GM18858 (cell line): ENCODE measurements around the gene RNU1-3.
"Not testable (repeated sequence)": the region's sequence is repeated elsewhere in the genome, so short reads cannot be mapped to it uniquely, and the experiment has no call there.

Experiments
- ATAC-seq: cut with Tn5 transposase; IDR thresholded peaks from one replicate; pipeline ENCODE4 v1.9.1; 2021; ENCODE audit not compliant: unreplicated experiment

RNU1-3 gene

DNA sequence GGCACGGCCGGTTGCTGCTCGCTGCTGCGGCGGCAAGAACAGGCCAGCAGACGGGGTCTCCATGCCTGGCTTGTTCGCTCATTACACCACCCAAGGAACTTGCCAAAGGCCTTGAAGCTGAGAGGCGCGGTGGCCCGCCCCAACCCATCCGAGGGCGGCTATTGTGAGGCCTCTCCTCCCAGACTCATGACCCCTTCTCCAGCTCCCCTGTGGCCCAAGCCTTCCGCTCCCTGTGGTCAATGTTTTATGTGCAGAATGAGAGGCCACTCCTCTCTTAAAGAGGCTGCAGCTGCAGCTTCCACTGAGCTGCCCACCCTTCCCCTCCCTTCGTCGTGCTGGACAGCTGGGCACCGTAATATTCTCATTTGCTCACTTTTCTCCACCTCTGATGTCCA, 27.6 kb upstream of the RNU1-3 start:
- ATAC-seq = not testable (repeated sequence)

DNA sequence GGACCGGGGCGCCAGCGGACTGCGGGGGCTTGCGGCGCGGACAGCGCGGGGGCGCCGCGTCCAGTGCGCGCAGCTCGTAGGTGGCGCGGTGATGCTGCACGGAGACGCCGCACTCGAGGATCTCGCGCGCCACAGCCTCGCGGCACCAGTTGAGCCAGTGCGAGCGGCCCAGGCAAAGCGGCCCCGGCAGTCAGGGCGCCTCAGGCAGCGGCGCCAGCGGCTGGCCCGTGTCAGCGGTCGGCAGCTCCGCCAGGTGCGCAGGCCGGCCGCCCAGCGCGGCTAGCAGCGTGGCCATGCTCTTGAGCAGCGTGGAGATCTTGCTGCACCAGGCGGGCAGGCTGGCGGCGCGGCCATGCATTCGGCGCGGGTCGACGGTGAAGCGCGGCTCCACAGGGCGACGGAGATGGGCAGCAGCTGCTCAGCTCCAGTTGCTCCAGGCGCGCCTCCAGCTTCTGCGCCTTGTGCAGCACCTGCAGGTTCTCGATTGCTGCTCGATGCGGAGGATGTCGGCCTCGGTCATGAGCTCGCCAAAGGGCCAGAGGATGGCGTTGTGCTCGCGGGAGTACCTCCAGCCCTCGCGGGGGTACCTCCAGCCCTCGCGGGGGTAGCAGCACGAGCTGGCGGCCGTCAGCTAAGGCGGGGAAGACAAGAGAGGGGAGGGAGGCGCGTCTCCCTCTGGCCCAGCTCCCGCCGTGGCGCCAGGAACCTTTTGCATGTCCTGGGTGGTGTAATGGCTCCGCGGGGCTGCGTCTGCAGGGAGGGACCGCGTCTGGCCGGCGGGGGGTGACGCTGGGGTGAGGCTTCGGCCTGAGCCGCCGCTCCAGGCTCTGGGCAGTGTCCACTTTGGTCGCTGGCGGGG, 26.9 kb upstream of the RNU1-3 start:
- not testable (repeated sequence) for ATAC-seq

DNA sequence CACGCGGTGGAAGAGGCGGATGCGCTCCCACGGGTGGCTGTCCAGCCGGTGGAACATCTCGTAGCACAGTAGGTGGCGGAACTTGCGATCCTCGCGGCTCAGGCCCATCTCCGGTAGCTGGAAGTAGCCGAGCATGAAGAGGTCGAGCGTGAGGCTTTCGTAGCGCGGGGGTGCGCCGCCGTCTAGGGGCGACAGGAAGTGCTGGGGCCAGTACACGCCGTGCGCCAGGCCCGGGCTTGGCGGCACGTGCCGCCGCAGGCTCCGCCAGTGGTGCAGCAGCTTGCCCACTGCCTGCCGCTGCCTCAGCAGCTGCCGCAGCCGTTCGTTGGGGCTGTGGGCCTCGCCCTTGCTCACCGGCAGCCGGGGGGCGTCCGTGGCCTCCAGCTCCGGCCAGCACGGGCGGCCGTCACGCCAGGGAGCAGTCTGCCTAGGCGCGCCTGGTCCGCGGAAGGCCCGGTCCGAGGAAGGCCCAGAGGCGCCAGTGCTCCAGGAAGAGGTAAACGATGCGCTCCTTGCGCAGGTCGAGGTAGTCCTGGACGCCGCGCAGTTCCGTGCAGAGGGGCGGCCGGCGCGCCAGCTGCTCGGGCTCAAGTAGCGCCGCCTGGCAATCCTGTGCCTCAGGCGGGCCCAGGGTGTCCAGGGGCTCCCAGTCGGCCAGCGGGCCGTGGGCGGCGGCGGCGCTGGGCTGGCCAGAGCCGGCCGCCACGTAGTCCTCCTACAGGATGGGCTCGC, 26.1 kb upstream of the RNU1-3 start:
- not testable (repeated sequence) for ATAC-seq

- not testable (repeated sequence) for ATAC-seq
These were observed 25.5 kb upstream of the RNU1-3 start for GRCh38 chr1:16692283-16692682.

GRCh38 chr1:16690971-16691682, 24.4 kb upstream of the RNU1-3 start:
- ATAC-seq = not testable (repeated sequence)

DNA sequence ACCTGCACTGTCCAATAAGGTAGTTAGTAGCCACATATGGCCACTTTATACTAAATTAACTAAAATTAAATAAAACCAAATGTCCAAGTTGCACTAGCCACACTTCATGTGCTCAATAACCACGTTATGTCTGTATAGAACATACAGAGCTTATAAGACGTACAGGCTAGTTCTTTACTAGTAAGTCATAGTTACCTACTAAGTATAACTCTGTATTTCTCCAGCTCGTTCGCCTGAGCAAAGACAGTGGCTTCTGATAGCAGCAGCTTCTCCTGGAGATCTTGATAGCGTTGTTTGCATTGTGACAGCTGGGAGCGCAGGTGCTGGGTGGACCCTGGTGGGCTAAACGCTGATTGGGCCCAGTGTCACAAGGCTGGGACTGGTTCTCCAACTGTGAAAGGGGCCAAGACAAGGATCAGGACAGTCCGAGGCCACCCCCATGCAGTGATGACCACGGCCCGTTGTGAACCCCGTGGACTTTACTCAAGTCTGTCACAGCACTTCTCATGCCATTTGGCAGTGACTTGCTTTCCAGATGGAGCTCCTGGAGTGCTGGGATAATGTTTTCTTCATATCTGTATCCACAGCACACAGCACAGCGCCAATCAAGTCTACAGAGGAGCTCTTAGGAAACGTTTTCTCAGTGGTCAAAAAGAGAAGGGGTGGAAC, 20.5 kb upstream of the RNU1-3 start:
- ATAC-seq = not testable (repeated sequence)

DNA sequence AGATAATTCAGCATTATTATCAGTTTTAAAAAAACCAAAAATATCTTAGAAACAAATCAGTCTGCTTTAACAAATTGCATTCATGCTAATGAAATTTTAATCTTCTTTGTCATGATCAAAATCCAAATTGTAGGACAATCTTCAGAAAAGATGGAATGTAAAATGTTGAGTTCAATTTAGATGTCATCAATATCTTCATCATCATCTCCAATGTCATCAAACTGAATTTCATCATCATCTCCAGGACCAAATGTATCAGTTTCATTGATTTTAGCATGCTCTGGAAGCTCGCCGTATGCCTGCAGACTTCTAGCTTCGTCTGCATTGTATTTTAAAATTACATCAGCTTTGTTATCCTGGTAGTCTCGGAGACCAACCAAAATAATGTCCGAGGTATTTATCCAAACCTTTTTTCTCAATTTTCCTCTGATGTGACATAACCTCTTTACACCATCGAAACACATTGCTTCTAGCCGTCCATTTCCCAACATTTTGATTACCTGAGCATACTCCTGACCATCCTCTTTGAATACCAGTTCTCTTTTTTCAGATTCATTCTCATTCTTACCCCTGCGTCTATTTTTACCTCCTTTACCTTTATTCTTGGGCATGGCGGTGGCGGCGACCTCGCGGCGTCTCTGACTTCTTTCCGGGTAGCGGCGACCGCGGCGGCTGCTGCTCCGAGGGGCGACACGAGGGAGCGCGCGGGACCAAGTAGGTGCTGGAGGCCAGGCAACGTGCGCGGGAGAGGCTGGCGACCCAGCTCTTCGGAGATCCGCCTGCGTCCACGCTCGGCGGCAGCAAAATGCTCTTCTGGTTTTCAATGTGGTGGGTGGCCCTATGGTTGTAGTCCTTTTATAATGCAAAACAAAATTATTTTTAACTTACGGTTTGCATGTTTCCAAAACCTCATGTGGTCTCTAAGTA, 19.0 kb upstream of the RNU1-3 start:
- ATAC-seq = not testable (repeated sequence)

DNA sequence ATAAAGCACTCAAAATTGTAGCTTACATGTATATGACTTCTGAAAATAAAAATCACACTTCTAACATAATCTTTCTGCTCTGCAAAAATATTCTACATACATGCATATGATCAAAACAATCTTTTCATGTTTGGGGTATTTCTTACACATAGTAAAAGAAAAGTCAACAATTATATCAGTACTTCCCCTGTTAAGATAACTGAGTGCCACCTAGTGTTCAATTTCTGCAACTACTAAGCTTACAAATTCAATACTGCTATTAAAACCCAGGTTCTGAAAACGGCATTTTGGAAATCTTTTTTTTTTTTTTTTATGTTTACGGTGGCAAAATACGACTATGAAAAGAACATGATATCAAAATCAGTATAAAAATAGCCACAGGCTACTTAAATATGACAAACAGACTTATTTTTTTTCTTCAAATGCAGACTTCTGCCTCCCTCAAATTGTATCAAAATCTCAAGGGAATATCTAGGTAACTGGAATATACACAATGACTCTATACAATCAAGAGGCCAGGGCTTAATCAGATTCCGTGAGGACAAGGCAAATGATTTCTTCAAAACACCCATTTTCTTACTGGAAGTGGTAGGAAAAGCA, 18.1 kb upstream of the RNU1-3 start:
- ATAC-seq = peak; percentile 63

DNA sequence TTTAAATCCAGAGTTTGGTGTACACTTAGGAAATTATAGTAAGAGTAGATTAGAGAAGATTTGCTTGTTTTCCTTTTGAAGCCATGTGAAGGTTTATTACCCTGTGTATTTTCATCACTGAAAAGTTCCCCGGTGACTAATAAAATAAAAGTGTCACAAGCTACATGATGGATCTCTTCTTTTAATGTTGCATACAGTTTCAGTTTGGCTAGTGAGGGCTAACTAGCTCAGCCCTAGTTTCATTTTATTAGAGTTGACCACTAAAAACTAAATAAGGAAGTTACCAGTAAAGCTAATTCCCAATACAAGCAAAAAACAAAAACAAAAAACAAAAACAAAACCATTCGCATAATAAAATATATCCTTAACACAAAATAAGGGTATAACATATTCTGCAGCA, 17.4 kb upstream of the RNU1-3 start:
- ATAC-seq = not testable (repeated sequence)

DNA sequence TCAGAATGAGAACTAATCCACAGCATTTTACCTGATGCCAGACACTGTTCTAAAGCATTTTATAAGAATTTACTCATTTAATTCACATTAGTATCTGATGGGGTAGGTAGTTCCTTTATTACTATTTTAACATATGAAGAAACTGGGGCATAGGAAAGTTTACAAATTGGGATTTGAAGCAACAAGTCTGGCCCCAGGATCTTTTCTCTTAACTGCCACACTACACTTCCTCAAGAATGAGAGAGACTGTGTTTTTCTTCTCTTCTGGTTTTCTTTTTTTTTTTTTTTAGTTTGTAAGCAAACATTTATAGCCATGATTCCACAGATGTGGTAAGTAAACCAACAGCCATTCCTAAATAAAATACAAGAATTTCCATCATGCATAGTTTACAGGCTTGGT, 16.1 kb upstream of the RNU1-3 start:
- ATAC-seq = not testable (repeated sequence)

DNA sequence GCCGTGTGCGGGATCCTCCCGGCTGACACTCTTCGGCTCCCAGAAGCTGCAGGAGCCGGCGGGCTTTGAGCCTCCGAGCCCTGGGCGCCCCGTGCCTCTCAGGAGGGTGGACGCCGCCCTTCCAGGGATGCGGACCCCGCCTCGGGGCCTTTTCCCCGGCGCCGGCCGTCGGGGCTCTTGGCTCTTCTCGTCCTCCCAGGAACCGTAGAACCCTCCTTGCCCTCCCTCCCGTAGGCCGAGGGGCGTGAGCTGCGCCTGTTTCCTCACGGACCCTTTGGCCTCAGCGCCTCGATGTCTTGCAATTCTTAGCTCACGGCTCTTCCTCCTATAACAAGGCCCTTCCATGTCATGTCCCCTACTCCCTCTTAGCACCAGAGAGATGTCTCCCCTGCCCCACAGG, 13.6 kb upstream of the RNU1-3 start:
- ATAC-seq = not testable (repeated sequence)

DNA sequence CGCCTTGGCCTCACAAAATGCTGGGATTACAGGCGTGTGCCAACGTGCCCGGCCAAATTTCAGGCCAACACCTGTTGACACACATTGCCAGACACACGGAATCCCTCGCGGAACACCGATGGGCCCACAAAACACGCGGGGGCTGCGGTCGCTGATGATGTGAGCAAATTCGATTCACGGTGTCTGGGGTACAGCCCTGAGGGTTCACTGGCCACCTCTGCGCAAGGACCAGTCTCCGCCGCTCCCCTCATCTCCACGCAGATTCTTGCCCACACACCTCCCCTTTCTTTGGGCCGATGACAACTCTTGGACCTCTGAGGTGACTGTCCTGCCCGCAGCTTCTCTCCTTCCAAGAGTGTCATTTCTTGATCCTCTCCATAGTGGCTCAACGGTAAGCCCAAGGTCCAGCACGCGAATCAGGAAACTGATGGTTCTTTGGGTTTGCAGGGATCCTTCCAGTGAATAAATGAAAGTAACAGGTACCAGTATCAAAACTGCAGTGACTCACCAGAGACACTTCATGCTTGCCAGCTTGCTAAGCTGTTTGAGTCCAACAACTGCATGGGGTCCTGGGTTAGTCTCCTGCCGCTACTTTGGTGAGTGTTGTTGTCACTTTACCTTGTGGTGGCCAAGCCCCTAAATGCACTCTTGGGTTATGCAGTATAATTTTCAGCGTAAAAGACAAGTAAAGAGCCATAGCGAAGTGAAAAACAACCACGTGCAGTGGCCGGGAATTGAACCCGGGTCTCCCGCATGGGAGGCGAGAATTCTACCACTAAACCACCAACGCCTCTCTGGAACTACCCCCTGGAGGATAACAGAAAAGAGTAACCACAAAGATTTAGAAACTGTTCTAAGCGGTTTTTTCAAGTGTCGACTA, 11.0 kb upstream of the RNU1-3 start:
- no peak for ATAC-seq

DNA sequence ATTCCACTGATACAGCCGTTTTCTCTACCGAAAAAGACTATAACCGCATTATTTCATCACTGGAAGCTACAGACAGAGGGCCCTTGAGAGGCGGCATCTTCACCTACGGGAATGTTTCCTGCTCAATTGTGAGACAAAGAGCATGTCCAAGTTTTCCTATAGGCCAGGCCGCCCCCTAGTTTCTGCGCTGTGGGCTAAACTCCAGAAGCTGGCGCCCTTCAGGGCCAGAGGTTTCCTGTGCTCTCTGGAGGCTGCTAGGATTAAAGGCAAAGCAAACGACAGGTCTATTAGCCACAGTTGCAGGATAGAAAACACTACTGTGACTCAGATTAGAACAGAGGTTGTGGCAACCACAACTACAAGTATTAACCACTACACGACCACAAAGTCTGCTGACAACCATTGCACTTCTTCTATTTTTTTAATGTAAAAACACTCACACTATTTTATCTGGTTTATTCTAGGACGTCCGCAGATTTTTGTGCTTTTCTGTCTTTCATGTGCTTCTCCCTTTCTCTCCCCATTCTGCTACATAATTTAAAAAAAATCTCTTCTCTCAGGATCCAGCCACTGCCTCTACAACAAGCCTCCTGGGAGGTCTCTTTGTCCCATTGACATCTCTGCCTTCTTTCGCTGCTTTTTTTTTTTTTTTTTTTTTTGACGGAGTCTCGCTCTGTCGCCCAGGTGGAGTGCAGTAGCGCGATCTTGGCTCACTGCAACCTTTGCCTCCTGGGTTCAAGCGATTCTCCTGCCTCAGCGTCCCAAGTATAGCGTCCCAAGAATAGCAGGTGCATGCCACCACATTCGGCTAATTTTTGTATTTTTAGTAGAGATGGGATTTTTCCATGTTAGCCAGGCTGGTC, 10.1 kb upstream of the RNU1-3 start:
- not testable (repeated sequence) for ATAC-seq

DNA sequence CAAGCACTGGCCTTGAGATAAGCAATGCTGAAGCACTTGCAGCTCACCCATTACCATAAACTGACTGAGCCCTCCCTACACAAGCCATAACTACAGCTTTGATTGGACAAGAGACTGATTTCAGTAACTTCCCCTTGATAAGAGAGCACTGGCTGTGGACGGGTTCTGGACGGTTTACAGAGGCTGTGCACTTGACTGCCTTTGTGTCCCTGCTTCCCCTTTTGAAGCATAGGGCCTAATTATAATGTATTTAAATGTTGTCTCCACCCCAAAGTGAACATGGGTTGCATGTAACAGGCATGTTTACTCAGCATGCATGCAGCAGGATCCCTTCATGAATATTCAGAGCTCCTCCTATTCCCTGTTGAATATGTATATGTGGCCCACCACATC, 8.4 kb upstream of the RNU1-3 start:
- not testable (repeated sequence) for ATAC-seq

GRCh38 chr1:16673976-16674375, 7.2 kb upstream of the RNU1-3 start:
- not testable (repeated sequence) for ATAC-seq

- ATAC-seq = not testable (repeated sequence)
These were observed 912 bp downstream of the RNU1-3 start for GRCh38 chr1:16665836-16666235.

GRCh38 chr1:16658234-16658633, 8.5 kb downstream of the RNU1-3 start:
- ATAC-seq = not testable (repeated sequence)
